Natural killer cell treated with Interleukin-12 subunit alpha and Interleukin-12 subunit beta and Interleukin-15 and Interleukin-18, amount 100 ng/mL, for 72 hours (primary cell): ENCODE data around the gene GPR55. TPM values are rescaled to one million over a fixed set of nuclear protein-coding genes. Genes with fewer than 3 reads are reported as not detected.

Experiments used
- ATAC-seq, 2 donors: fragments of 150-1000 bp; cut with Tn5 transposase in 1 of 2; sonication (Bioruptor Pico), chemical (Tn5 transposase) in 1 of 2; 2 replicates each; pipeline ENCODE4 v1.10.0; 2021
- DNase-seq: peaks from one replicate; pipeline ENCODE4 v3.0.0; 2022; ENCODE audit warnings: low spot score
- H3K27ac Mint-ChIP-seq, 2 donors: 1 replicate in 1 of 2; 2 replicates in 1 of 2; pipeline ENCODE4 v1.8.0; 2022; ENCODE audit warnings: mixed read lengths in 2 of 2, mild to moderate bottlenecking in 1 of 2, moderate library complexity in 1 of 2
- H3K27me3 Mint-ChIP-seq, 2 donors: 1 replicate in 1 of 2; 2 replicates in 1 of 2; pipeline ENCODE4 v1.8.0; 2022; ENCODE audit warnings: mixed read lengths in 2 of 2
- H3K36me3 Mint-ChIP-seq: one replicate; pipeline ENCODE4 v1.8.0; 2022; ENCODE audit warnings: mixed read lengths
- H3K4me1 Mint-ChIP-seq, 2 donors: 1 replicate in 1 of 2; 2 replicates in 1 of 2; pipeline ENCODE4 v1.8.0; 2022; ENCODE audit warnings: low read depth in 2 of 2, mixed read lengths in 2 of 2, mild to moderate bottlenecking in 1 of 2
- H3K4me3 Mint-ChIP-seq: one replicate; pipeline ENCODE4 v1.8.0; 2022; ENCODE audit warnings: mixed read lengths
- H3K9me3 Mint-ChIP-seq: 2 replicates; pipeline ENCODE4 v1.8.0; 2022; ENCODE audit warnings: mixed read lengths
- total RNA-seq, 2 donors: library from RNA; stranded (reverse); gene quantifications; one replicate each; pipeline ENCODE4 v1.2.3, GENCODE V29; 2022

Gene GPR55
- total RNA-seq, 2 donors from 2014 or later = 0.26 to 5.5 TPM

GRCh38 chr2:230946429-230947234, 21.6 kb upstream of the GPR55 start:
- Mint-ChIP-seq H3K27ac (peak overlapping the region in 1 of 2 donors; percentile 85), H3K27me3 (peaks cover 34 to 35% of the 10 kb centered on the region in 2 donors), H3K4me3 (peak overlapping the region; percentile 80), H3K9me3 (no peaks in the 10 kb centered on the region), H3K4me1 (peaks cover 14 to 68% of the 10 kb centered on the region in 2 donors), H3K36me3 (peaks cover 6% of the 10 kb centered on the region)
- DNase-seq (no peak), ATAC-seq (no peak)

- Mint-ChIP-seq H3K27ac (peak overlapping the region; percentile 40 to 85), H3K4me1 (peaks cover 12 to 52% of the 10 kb centered on the region in 2 donors), H3K27me3 (peaks cover 20 to 27% of the 10 kb centered on the region in 2 donors)
Measured at GRCh38 chr2:230944757-230945372, 19.8 kb upstream of the GPR55 start.

GRCh38 chr2:230944123-230944653, 19.1 kb upstream of the GPR55 start:
- Mint-ChIP-seq H3K36me3 (no peaks in the 10 kb centered on the region), H3K9me3 (no peaks in the 10 kb centered on the region), H3K4me1 (peaks cover 12 to 51% of the 10 kb centered on the region in 2 donors), H3K27me3 (peaks cover 20 to 32% of the 10 kb centered on the region in 2 donors), H3K4me3 (peak overlapping the region; percentile 80), H3K27ac (peak overlapping the region; percentile 40 to 85)
- no peak for DNase-seq
- ATAC-seq = peak; percentile 62 to 82

More at GRCh38 chr2:230944757-230945372, 19.8 kb upstream of the GPR55 start:
- Mint-ChIP-seq H3K9me3 (no peaks in the 10 kb centered on the region), H3K36me3 (no peaks in the 10 kb centered on the region), H3K4me3 (peak overlapping the region; percentile 80)
- no peak for ATAC-seq
- no peak for DNase-seq

- Mint-ChIP-seq H3K27ac (peak overlapping the region; percentile 40 to 85), H3K9me3 (no peaks in the 10 kb centered on the region), H3K4me1 (peaks cover 12 to 51% of the 10 kb centered on the region in 2 donors), H3K36me3 (no peaks in the 10 kb centered on the region), H3K27me3 (peaks cover 20 to 34% of the 10 kb centered on the region in 2 donors), H3K4me3 (peak overlapping the region; percentile 80)
- DNase-seq (no peak), ATAC-seq (peak; percentile 61 to 82)
Measured at GRCh38 chr2:230942920-230943896, 18.2 kb upstream of the GPR55 start.

- peaks cover 3% of the 10 kb centered on the region for H3K9me3 Mint-ChIP-seq
- peak overlapping the region; percentile 49 for H3K4me3 Mint-ChIP-seq
- H3K27ac Mint-ChIP-seq = peak overlapping the region in 1 of 2 donors; percentile 85
- ATAC-seq (no peak), DNase-seq (no peak)
- H3K27me3 Mint-ChIP-seq = peaks cover 20 to 36% of the 10 kb centered on the region in 2 donors
- peaks cover 12 to 46% of the 10 kb centered on the region in 2 donors for H3K4me1 Mint-ChIP-seq
- H3K36me3 Mint-ChIP-seq = peaks cover 4% of the 10 kb centered on the region
Measured at GRCh38 chr2:230942371-230942770, 17.3 kb upstream of the GPR55 start.

- H3K4me3 Mint-ChIP-seq = no peak overlapping the region
- ATAC-seq (no peak), DNase-seq (no peak)
- H3K9me3 Mint-ChIP-seq = peaks cover 3% of the 10 kb centered on the region
- peak overlapping the region in 1 of 2 donors; percentile 85 for H3K27ac Mint-ChIP-seq
- H3K4me1 Mint-ChIP-seq = peaks cover 12 to 42% of the 10 kb centered on the region in 2 donors
- H3K36me3 Mint-ChIP-seq = peaks cover 6% of the 10 kb centered on the region
- peaks cover 20 to 34% of the 10 kb centered on the region in 2 donors for H3K27me3 Mint-ChIP-seq
Measured at GRCh38 chr2:230941202-230942180, 16.4 kb upstream of the GPR55 start.

GRCh38 chr2:230940471-230940815, 15.4 kb upstream of the GPR55 start:
- no peak for DNase-seq
- Mint-ChIP-seq H3K36me3 (peaks cover 16% of the 10 kb centered on the region), H3K9me3 (peaks cover 7% of the 10 kb centered on the region), H3K27me3 (peaks cover 27 to 34% of the 10 kb centered on the region in 2 donors), H3K4me3 (no peak overlapping the region), H3K4me1 (peaks cover 13 to 34% of the 10 kb centered on the region in 2 donors), H3K27ac (no peak overlapping the region)
- ATAC-seq = no peak

- Mint-ChIP-seq H3K36me3 (peaks cover 18% of the 10 kb centered on the region), H3K27ac (no peak overlapping the region), H3K9me3 (peaks cover 7% of the 10 kb centered on the region), H3K27me3 (peaks cover 30 to 33% of the 10 kb centered on the region in 2 donors), H3K4me3 (no peak overlapping the region), H3K4me1 (peaks cover 14 to 30% of the 10 kb centered on the region in 2 donors)
- DNase-seq (no peak), ATAC-seq (no peak)
Measured at GRCh38 chr2:230939691-230940470, 14.8 kb upstream of the GPR55 start.

GRCh38 chr2:230939066-230939591, 14.1 kb upstream of the GPR55 start:
- Mint-ChIP-seq H3K9me3 (peaks cover 7% of the 10 kb centered on the region), H3K4me1 (peaks cover 14 to 23% of the 10 kb centered on the region in 2 donors), H3K36me3 (peaks cover 18% of the 10 kb centered on the region), H3K27me3 (peaks cover 30% of the 10 kb centered on the region in 2 donors), H3K27ac (no peak overlapping the region), H3K4me3 (no peak overlapping the region)
- no peak for DNase-seq
- no peak for ATAC-seq

- no peak overlapping the region for H3K4me3 Mint-ChIP-seq
- H3K36me3 Mint-ChIP-seq = peaks cover 18% of the 10 kb centered on the region
- no peak overlapping the region for H3K27ac Mint-ChIP-seq
- peaks cover 11 to 17% of the 10 kb centered on the region in 2 donors for H3K4me1 Mint-ChIP-seq
- DNase-seq (no peak), ATAC-seq (no peak)
- H3K27me3 Mint-ChIP-seq = peaks cover 26 to 27% of the 10 kb centered on the region in 2 donors
- peaks cover 7% of the 10 kb centered on the region for H3K9me3 Mint-ChIP-seq
Measured at GRCh38 chr2:230938516-230939065, 13.5 kb upstream of the GPR55 start.

GRCh38 chr2:230938098-230938497, 13.1 kb upstream of the GPR55 start:
- ATAC-seq (no peak), DNase-seq (no peak)
- peaks cover 7% of the 10 kb centered on the region for H3K9me3 Mint-ChIP-seq
- H3K27me3 Mint-ChIP-seq = peaks cover 26 to 27% of the 10 kb centered on the region in 2 donors
- peaks cover 18% of the 10 kb centered on the region for H3K36me3 Mint-ChIP-seq
- H3K4me3 Mint-ChIP-seq = no peak overlapping the region
- peaks cover 13 to 15% of the 10 kb centered on the region in 2 donors for H3K4me1 Mint-ChIP-seq
- H3K27ac Mint-ChIP-seq = no peak overlapping the region
